ENCODE data around the gene MCRS1.
A peak's percentile ranks its signal among the peaks of the same experiment; 100 is the strongest.

Gene MCRS1

DNA sequence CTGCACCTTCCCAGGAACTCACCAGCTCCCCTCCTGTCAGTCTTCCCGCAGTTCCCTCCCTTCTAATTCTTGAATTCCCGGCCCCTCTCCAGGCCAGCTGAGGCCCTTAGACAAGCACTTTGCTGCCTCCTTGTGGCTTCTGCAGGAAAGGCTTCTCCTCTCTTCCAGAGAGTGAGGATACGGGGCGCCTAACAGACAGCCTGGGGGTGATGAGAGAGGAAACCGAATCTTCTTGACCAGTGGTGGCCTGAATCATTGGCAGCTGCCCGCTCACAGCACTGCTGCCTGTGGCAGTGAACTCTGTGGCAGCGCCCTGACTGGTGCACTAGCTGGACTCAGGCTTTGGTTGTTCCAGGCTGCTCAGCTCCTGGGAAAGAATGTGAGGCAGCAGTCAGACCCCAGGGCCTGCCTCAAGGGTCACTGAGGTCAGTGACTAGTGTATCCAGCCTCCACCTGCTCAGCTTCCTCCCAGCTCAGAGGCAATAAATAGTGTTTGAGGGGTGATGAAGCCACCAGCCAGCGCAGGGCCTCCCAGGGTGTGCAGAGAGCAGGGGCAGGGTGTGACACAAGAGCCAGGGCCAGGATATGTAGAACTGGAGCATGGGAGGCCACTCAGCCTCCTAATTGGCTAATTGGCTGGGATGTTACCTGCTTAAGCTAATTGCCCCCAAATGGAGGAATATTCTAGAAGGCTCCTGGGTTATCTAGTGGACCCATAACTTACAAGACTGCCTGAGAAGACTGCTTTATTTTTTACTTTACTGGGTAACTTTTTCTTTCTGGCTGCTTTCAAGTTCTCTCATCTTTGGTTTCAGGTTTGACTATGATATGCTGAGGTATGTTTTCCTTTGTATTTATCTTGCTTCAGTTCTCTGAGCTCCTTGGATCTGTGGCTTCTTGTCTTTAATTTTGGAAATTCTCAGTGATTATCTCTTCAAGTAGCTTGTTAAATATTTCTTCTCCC, 12.9 kb upstream of the MCRS1 start:
- peak; percentile 63 for DNase-seq

DNA sequence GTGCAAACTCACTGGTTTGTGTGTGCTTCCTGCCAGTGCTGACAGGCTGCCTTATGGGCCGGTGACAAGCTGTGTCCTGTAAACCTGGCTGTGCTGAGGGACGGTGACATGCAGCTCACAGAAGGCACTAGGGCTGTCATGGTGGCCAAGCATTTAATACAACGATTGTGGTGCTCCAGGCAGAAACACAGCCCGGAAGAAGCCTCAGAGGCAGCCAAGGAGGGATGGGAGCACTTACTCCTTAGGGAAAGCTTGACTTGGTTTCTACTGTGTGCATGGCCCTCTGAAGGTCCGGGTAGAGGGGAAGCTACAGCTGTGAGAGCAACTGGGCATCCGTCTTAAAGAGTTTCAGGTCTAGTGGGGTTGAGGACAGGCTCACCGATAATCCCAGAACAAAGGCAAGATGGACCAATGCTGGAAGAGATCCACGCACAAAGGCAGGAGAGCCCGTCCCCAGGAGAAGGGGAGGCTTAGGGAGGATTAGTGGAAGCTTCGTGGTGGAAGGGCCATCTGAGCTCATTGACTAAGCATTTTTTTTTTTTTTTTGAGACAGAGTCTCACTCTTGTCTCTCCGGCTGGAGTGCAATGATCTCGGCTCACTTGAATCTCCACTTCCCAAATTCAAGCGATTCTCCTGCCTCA, 10.7 kb upstream of the MCRS1 start:
- no peak for DNase-seq

DNA sequence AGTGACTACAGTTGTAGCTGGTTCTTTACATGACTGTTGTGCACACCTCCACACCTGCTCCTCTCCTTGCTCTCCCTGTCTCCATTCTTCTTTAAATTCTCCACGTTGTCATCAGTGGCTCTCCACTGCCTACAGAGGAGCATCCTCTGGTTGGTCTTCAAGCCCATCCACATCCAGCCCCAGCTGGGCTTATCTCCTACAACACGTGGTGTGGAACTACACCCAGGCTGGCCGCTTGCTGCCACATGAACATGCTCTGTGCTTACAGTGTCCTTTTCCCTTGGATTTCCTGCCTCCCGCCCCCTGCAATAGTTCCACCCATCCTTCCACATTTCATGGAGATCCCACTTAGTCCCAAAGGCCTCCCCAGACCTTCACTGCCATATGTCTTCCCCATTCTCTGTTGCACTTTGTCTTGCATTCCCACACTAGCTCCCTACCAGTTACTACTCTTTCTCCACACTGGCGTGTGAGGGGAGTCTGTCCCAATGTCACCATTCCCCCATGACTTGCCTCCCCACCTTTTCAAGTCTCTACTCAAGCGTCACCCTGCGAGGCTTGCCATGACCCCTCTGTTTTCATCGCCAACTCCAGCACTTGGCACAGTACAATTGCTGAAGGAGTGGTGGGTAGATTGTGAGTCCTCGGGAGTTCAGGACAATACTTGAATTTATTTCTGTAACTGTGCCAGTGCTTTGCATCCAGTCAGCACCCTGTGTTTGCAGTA, 9.8 kb upstream of the MCRS1 start:
- DNase-seq: no peak

DNA sequence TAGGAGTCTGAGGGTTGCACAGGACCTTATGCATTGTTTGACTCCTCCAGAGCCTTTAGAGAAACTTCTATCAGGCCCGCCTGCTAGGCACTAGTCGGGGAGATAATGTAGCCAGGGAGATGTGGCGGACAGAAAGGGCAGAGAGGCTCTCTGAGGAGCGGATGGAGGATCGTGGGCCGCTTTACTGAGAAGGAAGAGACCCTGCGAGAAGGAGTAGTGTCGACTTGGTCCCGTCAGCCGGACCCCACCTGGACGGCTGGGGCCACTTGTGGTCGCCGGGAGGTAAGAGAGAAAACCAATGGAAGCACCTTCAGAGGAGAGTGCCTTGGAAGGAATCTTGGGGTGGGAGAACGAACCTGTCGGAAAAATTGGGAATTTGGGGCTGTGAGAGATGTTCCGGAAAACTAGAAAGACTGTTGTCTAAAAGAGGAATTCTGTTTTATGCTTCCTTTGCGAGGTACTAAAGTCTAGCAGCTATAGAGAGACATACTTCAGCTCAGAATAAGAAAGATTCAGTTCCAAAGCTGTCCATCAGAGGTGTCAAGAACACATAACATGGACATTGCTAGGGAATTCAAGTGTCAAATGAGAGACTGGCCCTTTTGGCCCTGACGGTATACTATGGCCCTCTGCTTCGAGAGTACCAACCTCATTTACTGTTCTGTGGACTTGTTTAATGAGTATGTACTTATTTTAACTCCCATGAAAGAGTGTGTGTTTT, 660 bp upstream of the MCRS1 start:
- peak; percentile 14 for DNase-seq

DNA sequence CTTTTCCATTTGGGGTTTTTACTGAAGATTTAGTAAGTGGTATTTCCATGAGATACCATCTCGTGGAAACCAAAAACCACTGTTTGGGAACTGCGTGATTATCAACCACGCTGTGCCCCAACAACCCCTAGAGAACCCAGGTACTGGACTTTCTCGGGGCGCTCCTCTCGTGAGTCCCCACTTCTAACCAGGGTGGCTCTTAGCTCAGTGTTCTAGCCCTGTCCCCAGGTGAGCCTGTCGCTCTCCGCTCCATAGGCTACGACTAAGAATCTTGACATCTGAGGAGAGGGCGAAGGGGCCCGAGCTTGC, 686 bp downstream of the MCRS1 start:
- no peak for DNase-seq

DNA sequence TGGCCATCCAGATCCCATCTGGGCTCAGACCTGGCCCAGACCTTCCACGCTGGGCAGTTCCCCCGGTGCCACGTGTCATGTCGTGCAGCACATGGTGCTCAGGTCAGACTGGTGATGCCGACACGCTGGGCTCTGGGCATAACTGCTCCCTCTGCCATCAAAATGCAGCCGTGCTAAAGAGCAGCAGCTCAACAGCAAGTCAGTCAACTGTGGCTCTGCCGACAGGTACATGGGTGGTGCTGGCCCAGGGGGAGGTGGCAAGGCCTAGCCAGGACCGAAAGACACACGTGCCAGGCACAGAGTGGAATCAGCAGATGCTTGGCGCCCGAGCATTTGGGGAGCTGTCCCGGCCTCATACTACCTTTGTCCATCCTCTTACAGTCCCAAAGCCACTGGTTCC, 1.6 kb downstream of the MCRS1 start:
- no peak for DNase-seq

DNA sequence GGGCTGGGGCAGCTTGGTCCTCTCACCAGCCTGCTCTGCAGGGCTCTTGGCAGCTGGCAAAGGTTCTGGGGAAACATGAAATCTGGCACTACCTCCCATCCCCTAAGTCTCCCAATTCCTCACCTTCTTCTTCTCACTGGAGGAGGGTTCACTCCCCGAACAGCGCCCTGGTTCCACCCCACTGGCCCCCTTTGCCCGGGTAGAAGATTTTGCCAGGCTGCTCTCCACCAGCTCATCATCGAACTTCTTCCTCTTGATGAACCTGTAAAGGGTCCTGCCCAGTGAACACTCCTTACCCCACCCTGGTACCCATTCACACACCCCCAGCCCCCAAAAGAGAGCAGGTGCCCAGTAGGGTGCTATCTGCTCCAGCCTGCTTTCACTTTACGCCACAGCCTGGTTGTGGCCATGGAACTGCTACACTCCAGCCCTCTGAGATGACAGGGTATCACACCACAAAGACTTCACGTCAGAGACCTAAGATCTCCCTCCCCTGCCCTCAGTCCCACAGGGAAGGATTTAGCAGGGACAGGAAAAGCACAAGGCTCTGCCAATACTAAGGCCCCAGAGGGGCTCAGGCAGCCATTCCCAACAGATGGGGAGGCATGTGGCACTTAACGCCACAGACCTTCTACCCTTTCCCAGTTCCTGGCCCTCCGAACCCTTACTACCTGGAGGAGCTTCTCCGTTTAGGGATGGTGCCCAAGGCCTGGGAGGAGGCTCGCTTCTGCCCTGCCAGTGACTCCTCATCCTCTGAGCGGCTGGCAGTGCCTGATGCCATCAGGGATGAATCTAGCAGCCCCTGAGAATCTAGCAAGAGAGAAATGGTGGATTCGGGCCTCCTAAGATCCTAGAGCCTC, 2.3 kb downstream of the MCRS1 start:
- DNase-seq: no peak

DNA sequence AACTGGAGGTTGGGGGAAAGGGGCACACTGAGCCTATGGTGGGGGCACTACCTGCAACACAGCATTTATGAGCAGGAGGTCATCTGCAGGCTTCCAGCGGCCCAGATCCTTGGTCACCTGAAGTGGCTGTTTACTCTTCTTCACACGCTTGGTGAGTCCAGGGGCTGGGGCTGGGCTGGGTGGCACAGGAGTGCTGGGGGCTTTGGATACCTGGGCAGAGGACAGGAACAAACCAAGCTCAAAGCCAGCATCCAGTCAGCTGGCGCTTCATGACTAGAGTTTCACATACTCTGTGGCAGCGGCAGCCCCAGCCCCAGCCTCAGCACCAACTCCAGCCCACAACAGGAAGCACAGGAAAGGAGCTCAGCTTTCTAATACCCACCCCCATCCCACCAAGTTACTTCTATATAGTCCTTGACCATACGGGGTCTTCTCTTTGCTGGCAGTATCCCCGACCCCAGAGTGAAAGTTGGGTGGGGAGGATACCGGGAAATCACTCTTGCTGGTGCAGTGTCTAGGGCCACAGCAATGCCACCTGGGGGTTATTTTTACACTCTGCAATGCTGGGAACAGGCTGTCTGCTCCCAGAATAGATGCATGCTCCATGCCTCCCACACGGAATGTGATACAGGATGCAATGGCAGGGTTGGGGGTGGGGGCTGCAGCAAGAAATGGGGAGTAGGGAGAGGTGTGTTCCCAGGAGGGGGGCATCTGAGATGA, 3.1 kb downstream of the MCRS1 start:
- no peak for DNase-seq

DNA sequence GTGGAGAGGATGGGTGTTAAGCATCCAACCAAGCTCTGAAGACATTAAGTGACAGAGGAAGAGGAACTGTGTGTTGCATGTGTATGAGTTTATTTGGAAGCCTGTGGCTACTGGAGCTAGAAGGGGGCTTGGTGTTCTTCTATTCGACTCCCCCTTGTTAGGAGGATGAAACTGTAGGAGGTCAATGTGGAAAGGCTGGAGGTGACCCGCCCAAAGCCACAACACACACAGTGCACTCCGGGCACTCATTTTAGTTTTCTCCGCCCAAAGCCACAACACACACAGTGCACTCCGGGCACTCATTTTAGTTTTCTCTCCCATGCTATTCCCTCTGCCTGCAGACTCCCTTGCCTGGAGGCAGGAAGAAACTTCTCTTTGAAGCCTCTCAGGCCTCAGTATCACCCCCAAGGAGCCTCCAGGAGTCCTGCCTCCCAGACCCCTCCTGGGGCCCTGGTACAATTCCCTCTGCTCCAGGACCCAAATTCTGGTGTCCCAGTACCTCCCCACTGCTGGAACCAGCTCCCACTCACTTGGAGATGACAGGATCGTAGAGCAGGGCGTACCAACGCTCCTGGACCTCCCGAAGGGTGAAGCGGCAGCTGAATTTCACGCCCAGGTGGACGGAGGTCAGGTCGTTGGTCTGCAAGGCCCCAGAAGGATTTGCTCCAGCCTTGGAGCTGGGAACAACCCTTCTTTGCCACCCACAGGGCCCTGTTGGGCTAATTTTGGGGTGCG, 3.8 kb downstream of the MCRS1 start:
- DNase-seq: no peak

DNA sequence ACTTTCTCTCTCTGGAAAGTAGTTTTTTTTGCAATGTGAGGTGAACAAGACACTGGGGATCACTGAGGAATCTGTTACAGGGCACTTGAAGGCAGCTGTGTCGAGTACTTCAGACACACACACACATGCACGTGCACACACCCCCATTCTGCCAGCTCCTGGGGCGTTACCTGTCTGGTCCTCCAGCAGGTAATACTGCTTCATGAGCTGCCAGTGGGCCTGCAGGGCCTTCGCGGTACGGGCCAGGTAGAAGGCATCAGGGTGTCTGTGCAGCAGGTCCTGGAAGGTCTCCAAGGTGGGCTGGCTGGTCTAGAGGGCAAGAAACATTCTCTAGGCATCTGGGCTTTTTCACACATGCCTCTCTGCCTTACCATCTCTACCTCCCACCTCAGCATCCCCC, 5.1 kb downstream of the MCRS1 start:
- DNase-seq: no peak

DNA sequence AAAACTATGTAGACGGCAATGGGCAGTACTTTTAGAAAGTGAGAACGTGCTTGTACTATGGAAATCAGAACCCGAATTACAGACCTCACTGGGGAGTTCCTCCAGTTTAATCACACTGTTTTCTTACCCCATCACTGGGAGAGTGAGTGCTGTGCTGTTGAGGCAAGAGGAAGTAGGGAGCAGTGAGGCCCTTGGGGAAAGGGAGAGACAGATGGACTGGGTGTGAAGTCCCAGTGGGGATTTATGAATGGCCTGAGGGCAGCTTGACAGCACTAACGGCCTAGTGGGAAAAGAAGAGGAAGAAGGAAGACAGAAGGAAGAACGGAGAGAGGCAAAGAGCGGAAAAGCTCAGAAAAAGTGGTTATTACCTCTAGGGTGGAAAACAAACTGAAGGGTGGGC, 5.7 kb downstream of the MCRS1 start:
- no peak for DNase-seq

DNA sequence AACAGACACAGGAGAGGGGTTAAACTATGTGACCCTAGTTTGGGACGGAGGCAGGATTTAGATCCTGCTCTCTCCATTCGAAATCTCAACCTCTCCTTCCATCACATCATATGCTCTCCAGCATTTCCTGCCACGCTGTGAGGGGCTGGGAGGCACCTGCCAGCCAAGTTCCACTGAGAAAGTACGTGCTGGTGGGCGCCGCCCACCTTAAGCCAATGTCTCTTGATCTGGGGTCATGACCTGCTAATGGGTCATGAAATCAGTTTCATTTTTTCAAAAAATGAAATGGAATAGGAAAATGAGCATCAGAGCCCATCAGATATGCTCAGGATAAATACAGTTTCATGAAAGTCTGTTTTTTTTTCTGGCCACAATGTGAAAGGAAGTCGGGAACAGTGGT, 7.2 kb downstream of the MCRS1 start:
- DNase-seq: no peak

DNA sequence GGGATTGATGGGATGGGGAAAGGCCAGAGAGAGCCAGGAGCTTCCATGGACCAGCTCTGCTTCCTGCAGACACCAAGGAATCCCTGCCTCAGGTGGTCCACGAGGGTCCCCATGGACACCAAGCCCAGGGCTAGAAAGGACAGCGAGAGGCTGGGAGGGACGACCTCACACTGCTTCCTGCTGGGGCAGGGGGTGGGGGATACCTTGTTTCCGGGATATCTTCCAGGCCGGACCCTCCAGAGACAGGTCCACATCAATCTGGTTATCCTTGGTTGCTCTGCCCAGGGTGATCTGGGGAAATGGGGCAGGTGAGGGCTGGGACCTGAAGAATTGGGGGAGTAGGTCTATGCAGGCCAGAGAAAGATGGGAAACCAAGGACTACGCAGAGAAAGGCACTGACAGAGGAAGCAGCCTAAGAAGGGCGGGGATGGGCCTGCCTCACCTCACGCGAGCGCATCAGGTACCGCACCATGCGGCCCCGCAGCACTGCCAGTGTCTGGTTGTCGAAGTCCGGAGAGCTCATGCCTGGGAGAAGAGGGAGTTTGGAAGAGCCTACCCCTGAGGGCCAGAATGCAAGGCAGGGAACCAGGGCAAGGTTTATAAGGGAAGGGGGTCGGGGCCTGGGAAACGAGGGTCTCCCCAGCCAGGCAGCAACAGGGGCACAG, 8.8 kb downstream of the MCRS1 start:
- no peak for DNase-seq

DNA sequence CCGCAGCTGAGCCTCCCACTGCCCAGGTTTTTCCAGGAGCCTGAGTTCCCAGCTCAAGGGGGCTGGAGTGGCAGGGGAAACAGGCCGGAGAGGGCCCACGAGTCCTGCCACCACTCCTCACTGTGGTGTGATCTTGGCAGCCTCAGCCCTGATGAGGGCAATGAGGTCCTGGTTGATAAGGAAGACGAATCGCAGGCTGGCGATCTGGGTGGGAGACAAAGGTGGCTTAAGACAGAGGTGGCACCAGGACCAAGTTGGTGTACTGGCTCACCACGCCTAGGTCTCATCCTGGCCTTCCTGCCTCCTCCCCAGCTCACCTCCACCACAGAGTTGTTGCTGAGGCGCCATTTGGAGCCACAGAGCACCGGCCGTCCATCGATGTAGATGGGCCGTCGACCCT, 9.4 kb downstream of the MCRS1 start:
- no peak for DNase-seq

DNA sequence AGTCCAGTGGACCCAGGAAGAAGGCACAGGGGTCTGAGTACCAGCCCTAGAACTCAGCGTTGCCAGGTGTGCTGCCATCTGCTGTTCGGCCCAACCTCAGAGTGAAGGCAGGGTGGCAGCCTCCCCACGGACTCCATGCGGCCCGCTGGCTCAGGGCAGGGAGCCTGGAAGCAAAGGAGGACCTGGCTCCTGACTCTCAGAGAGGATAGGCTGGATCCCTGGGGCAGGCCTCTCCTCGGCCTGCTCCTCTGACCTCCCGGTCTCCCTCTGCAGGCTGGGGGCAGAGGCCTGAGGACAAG, 10.1 kb downstream of the MCRS1 start:
- no peak for DNase-seq

DNA sequence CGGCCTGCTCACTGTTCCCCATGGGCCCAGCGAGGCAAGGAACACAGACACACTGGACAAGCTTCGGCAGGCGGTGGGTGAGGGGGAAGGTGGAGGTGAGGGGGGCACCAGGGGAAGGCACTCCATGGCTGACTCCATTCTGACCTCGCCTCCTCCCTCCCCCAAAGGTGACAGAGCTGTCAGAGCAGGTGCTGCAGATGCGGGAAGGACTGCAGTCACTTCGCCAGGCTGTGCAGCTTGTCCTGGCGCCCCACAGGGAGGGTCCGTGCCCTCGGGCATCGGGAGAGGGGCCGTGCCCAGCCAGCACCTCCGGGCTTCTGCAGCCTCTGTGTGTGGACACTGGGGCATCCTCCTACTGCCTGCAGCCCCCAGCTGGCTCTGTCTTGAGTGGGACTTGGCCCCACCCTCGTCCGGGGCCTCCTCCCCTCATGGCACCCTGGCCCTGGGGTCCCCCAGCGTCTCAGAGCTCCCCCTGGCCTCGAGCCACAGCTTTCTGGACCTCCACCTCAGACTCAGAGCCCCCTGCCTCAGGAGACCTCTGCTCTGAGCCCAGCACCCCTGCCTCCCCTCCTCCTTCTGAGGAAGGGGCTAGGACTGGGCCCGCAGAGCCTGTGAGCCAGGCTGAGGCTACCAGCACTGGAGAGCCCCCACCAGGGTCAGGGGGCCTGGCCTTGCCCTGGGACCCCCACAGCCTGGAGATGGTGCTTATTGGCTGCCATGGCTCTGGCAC, 10.6 kb downstream of the MCRS1 start:
- no peak for DNase-seq

DNA sequence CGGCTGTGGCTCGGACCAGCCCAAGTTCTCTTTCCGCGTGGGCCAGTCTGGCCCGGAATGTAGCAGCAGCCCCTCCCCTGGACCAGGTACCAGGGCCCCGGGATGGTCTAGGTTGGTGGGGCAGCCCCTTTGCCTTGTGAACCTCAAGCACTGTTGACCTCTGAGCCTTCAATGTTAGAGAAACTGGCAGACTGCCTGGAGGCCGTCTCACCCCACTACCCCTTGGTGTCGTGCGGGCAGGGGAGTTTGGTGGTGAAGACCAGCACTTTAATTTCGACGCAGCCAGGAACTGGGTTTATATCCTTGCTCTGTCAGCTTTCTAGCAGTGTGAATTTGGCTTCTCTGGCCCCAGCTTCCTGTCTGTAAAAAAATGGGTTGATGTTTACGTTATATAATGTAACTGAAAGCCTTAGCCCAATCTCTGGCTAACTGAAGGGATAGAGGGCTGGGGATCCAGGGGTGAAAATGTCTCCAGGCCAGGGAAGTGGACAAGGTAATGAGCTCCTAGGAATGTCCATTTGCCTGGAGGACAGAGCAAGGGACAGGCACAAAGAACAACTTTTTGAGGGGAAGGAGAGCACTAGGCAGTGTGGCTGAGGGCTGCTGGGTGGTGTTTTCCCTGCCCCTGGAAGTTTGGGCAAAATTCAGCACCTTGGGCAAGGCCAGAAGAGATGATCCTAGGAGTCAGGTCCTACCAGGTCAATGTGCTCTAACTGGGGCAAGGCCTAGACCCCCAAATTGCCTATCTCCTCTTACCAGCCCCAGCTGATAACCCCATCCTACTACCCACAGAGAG, 11.4 kb downstream of the MCRS1 start:
- no peak for DNase-seq

DNA sequence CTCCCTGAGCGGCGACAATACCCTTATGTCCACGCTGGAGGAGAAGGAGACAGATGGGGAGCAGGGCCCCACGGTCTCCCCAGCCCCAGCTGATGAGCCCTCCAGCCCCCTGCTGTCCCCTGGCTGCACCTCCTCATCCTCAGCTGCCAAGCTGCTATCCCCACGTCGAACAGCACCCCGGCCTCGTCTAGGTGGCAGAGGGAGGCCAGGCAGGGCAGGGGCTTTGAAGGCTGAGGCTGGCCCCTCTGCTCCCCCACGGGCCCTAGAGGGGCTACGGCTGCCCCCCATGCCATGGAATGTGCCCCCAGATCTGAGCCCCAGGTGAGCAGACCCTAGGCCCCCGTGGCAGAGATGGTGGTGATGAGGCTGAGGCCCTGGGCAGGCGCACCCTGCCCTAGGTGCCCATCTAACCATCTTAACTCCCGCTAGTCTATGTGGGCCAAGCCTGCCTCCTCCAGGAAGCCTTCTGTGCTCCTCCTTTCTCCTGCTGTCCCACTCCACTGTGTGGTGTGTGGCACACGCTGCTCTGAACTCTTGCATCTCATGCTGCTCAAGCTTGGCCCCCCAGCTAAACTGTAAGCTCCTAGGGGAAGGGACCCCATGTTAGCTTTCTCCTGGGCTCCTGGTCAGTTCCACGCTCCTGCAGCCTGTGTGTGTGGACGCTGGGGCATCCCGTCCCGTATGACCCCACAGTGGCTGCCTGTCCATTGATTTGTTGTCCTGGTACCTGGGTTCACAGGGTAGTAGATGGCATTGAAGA, 12.1 kb downstream of the MCRS1 start:
- no peak for DNase-seq
